Transverse colon (tissue), 4 donors: Measurements from ENCODE around the gene RAPGEFL1.

Experiments used
- EP300 ChIP-seq: sonication (generic); formaldehyde crosslinking; IDR thresholded peaks from one replicate; pipeline ENCODE4 v1.6.1; 2017; ENCODE audit warnings: antibody characterized with exemption, low read depth
- POLR2A ChIP-seq: fragments of 450-650 bp; IDR thresholded peaks from one replicate; pipeline ENCODE4 v1.6.1; 2016; ENCODE audit warnings: antibody characterized with exemption, mild to moderate bottlenecking, moderate library complexity
- POLR2AphosphoS5 ChIP-seq, 3 donors: sonication (generic); formaldehyde crosslinking; IDR thresholded peaks; one replicate each; pipeline ENCODE4 v1.6.1; 2016; ENCODE audit warnings: antibody characterized with exemption in 3 of 3
- TF ChIP-seq, protein P1 (sequence below), 5 experiments: fragments of 200-600 bp in 3 of 5; fragments of 450-650 bp in 2 of 5; sonication (generic) in 3 of 5; IDR thresholded peaks; 1 replicate in 2 of 5; 2 replicates in 3 of 5; pipeline ENCODE4 v1.5.1; 2016 to 2017; ENCODE audit warnings: antibody characterized with exemption in 5 of 5, inconsistent platforms in 3 of 5, mild to moderate bottlenecking in 2 of 5, moderate library complexity in 1 of 5

DNA sequence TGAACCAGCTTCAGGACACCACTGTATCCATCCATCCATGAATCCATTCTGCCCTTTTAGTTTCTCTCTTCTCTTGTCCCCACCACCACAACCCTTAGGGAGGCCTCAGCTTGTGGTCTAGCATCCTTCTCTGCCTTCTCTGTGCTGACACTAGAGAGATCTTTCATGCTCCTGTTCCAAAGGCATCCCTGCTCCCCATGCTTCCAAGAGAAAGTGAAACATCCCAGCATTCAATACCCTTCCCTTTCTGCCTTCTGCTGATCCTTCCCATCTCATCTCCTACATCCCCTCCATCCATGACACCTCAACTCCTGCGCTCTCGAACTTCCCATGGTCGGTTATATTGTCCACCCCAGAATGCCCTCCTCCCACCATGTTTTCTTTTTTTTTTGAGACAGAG lies 10.0 kb downstream of the RAPGEFL1 start:
- no peak for TF ChIP-seq POLR2AphosphoS5 (IDR thresholded peaks at IDR 0.05)
- TF ChIP-seq, protein P1, sequence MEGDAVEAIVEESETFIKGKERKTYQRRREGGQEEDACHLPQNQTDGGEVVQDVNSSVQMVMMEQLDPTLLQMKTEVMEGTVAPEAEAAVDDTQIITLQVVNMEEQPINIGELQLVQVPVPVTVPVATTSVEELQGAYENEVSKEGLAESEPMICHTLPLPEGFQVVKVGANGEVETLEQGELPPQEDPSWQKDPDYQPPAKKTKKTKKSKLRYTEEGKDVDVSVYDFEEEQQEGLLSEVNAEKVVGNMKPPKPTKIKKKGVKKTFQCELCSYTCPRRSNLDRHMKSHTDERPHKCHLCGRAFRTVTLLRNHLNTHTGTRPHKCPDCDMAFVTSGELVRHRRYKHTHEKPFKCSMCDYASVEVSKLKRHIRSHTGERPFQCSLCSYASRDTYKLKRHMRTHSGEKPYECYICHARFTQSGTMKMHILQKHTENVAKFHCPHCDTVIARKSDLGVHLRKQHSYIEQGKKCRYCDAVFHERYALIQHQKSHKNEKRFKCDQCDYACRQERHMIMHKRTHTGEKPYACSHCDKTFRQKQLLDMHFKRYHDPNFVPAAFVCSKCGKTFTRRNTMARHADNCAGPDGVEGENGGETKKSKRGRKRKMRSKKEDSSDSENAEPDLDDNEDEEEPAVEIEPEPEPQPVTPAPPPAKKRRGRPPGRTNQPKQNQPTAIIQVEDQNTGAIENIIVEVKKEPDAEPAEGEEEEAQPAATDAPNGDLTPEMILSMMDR (IDR thresholded peaks at IDR 0.05), result no peak
- TF ChIP-seq POLR2A, result no peak
- TF ChIP-seq EP300, result no peak
